Activated T-cell treated with anti-CD3 and anti-CD28 coated beads, Interleukin-2, amount 50 U/mL, for 24 hours (primary cell): Measurements from ENCODE around the gene CROCC2.

Source experiments
- DNase-seq: peaks from one replicate; pipeline ENCODE4 v3.0.0-alpha.2; 2020
- H3K27ac Mint-ChIP-seq: 2 replicates; pipeline ENCODE4 v1.8.0; 2020; ENCODE audit warnings: mild to moderate bottlenecking, mixed read lengths
- H3K27me3 Mint-ChIP-seq: 2 replicates; pipeline ENCODE4 v1.8.0; 2020; ENCODE audit warnings: mixed read lengths
- H3K36me3 Mint-ChIP-seq: 2 replicates; pipeline ENCODE4 v1.8.0; 2020; ENCODE audit warnings: low read depth, mixed read lengths
- H3K4me1 Mint-ChIP-seq: 2 replicates; pipeline ENCODE4 v1.8.0; 2020; ENCODE audit warnings: low read depth, mixed read lengths
- H3K4me3 Mint-ChIP-seq: 2 replicates; pipeline ENCODE4 v1.8.0; 2020; ENCODE audit warnings: mild to moderate bottlenecking, moderate library complexity, mixed read lengths
- H3K9me3 Mint-ChIP-seq: 2 replicates; pipeline ENCODE4 v1.8.0; 2020; ENCODE audit warnings: mixed read lengths

Gene CROCC2

DNA sequence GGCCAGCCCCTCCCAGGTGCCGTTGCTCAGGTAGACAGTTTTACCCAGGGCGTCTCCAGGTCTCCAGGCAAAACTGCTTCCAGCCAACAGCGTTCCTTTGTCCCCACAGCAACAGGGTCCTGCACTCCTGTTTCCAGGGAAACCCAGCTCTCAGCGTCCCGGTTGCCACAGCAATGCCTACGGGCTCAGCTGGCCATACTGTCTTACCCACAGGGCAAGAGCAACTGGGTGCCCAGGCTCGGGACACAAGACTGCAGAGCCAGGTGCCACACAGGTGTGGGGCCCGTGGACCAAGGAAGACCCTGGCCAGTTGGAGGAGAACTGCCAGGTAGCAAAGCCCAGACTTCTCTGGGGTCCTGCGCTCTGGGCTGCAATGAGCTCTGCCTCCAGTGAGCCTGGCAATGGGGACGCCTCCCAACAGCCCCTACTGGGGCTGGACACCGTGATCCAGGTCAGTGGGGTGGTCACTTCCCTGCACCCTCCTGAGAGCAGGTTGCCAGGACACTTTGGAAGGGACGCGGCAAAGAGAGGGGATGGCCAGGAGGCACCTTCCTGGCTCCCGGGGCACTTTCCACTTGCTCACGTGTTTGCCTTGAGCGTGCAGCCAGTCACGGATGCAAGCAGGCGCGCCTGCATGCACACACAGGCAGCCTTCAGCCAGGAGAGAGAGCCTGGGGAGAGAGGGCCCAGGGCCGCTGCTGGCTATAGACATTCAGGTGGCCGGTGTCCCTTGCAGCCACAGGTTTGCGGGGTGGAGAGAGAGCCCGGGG is at the start of gene CROCC2:
CROCC2 (plus strand) TSS at position 196 of the 770 bp plus-strand sequence; CDS start at position 374, 178 bp downstream.
- H3K4me3 Mint-ChIP-seq = no peak within 1 kb of the TSS
- no peak for DNase-seq
- H3K9me3 Mint-ChIP-seq = no peaks in the 10 kb centered on the region
- no peaks in the 10 kb centered on the region for H3K4me1 Mint-ChIP-seq
- H3K36me3 Mint-ChIP-seq = no peaks in the 10 kb centered on the region
- H3K27ac Mint-ChIP-seq = no peak within 1 kb of the TSS
- peaks cover 4% of the 10 kb centered on the region for H3K27me3 Mint-ChIP-seq

DNA sequence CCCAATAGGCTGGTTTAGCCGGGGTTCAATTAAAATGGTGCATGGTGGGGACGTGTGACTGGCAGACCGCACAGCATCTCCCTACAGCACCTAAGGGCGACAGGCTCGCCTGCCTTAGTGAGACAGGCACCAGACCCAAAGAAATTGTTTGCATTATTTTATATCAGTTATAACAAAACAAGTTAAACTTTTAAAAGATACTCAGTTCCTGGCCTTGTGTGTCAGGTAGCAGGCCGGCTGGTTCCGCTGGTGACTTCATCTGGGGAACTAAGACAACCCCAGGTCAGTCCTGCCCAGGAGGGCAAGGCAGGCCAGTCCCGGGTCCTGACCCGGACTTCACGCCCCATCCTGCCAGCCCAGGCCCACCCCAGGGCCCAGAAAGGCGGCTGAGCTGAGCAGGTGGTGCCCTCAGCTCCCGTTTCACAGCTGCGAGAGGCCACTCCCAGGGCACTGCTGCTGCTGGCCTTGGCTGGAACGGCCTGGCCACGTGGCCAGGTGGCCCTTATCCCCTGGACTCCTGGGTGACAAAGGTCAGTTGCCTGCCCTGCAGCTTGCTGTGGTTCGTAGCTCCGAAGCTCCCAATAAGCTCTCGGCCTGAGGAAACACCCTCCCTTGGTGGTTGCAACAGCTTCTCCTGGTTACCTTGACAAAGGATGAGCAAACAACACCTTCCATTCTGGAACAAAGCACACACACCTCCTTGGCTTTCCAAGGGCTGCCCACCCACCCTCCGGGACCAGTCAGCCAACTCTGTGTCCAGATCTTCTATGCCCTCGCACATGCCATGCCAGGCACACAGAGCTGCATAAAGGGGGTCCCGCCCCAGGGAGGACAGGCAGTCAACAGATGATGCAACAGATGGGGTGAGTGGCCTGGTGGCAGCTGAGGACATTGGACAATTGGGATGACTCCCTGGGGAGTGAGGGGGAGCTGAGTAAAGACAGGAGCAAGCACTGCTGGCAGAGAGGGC is 48.8 kb upstream of the CROCC2 start:
- no peak overlapping the region for H3K4me3 Mint-ChIP-seq
- no peak for DNase-seq
- H3K9me3 Mint-ChIP-seq = peaks cover 12% of the 10 kb centered on the region
- no peaks in the 10 kb centered on the region for H3K4me1 Mint-ChIP-seq
- no peak overlapping the region for H3K27ac Mint-ChIP-seq
- H3K36me3 Mint-ChIP-seq = no peaks in the 10 kb centered on the region
- no peaks in the 10 kb centered on the region for H3K27me3 Mint-ChIP-seq

DNA sequence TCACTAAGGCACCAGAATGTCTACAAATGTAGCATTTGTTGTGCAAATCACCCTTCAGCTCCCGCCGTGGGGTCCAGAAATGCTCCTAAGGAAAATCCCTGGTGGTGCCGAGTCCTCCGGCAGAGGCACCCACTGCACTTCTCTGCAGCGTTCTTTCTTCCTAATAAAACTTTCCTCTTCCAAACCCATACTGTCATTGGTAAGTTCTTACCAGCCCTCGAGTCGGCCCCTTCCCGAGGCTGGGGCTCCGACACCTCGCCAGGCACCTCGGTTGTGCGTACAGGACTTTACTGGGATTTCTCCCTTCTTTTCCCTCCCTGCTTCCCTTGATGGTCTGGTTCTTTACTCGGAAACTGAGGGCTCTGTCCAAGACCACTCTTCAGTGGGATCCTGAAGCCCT is 47.8 kb upstream of the CROCC2 start:
- no peaks in the 10 kb centered on the region for H3K4me1 Mint-ChIP-seq
- peaks cover 12% of the 10 kb centered on the region for H3K9me3 Mint-ChIP-seq
- H3K27me3 Mint-ChIP-seq = no peaks in the 10 kb centered on the region
- no peaks in the 10 kb centered on the region for H3K36me3 Mint-ChIP-seq
- no peak for DNase-seq
- H3K4me3 Mint-ChIP-seq = no peak overlapping the region
- no peak overlapping the region for H3K27ac Mint-ChIP-seq

DNA sequence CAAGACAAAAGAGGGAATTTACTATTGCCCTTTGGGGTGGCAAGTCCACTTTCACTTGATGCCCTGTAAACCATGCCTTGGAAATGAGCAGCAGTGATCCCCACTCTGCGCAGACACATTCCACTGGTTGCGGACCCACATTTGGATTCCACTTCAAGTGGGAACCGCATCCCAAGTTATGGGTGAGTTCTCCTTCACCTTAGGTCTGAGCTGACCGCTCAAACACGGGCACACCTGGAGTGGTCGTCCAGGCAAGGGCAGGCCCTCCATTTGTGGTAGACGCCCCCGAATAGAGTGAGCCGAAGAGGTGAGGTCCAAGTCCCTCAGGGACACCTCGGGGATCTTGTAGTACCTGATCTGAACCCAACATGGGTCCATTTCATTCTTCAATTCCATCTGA is 47.3 kb upstream of the CROCC2 start:
- Mint-ChIP-seq H3K27me3 (no peaks in the 10 kb centered on the region), H3K36me3 (no peaks in the 10 kb centered on the region), H3K4me1 (no peaks in the 10 kb centered on the region), H3K9me3 (peaks cover 12% of the 10 kb centered on the region), H3K4me3 (no peak overlapping the region), H3K27ac (no peak overlapping the region)
- DNase-seq = no peak

DNA sequence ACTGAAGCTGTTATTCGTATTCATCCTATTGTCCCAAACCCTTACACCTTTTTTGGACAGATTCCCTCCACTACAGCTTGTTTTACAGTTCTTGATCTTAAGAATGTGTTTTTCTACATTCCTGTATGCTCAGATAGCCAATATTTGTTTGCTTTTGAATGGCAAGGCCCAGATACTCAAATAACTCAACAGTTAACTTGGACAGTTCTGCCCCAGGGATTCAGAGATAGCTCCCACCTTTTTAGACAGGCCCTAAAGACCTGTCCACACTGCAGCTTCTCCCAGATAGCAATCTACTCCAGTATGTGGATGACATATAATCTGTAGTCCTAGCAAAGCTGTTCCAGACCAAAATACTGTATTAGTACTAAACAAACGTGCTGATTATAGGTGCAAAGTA is 44.6 kb upstream of the CROCC2 start:
- Mint-ChIP-seq H3K27me3 (no peaks in the 10 kb centered on the region), H3K4me3 (no peak overlapping the region), H3K36me3 (no peaks in the 10 kb centered on the region), H3K9me3 (no peaks in the 10 kb centered on the region), H3K27ac (no peak overlapping the region), H3K4me1 (no peaks in the 10 kb centered on the region)
- no peak for DNase-seq

DNA sequence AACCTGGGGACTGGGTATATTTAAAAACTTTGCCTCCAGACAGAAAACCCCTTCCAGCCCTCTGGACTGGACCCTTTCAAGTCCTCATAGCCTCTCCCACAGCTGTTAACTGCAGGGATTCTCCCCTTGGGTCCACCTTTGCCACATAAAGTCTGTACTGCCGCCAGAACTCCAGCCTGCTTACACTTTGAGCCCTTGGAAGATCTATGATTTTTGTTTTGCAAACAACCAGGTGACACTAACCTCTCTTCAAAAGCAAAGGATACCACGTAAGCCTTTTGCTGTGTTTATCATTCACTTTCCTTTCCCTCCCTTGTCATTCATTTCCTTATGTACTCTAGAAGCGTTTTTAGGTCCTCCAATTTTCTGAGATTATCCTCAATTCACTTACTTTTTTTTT is 41.7 kb upstream of the CROCC2 start:
- H3K36me3 Mint-ChIP-seq = no peaks in the 10 kb centered on the region
- H3K4me3 Mint-ChIP-seq = no peak overlapping the region
- no peaks in the 10 kb centered on the region for H3K4me1 Mint-ChIP-seq
- no peaks in the 10 kb centered on the region for H3K9me3 Mint-ChIP-seq
- H3K27me3 Mint-ChIP-seq = no peaks in the 10 kb centered on the region
- DNase-seq = no peak
- no peak overlapping the region for H3K27ac Mint-ChIP-seq

DNA sequence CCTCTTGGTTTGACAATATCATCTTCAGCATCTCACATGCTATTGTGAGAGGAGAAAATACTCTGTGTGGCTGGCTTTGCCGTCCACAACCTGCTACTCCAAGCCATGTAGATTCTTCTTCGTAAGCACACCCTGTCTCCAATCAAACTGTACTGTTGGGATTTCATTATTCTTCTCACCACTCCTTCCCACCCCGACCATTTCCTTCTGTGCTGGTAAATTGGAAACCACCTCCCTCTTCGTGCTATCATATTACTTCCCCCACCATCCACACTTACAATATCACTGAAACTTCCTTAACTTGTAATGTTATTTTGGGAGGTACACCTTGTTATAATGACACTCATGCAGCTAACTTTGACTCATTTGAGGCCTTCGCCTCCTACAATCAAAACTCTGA is 40.7 kb upstream of the CROCC2 start:
- DNase-seq = no peak
- Mint-ChIP-seq H3K36me3 (no peaks in the 10 kb centered on the region), H3K4me1 (no peaks in the 10 kb centered on the region), H3K27ac (no peak overlapping the region), H3K4me3 (no peak overlapping the region), H3K27me3 (no peaks in the 10 kb centered on the region), H3K9me3 (no peaks in the 10 kb centered on the region)

DNA sequence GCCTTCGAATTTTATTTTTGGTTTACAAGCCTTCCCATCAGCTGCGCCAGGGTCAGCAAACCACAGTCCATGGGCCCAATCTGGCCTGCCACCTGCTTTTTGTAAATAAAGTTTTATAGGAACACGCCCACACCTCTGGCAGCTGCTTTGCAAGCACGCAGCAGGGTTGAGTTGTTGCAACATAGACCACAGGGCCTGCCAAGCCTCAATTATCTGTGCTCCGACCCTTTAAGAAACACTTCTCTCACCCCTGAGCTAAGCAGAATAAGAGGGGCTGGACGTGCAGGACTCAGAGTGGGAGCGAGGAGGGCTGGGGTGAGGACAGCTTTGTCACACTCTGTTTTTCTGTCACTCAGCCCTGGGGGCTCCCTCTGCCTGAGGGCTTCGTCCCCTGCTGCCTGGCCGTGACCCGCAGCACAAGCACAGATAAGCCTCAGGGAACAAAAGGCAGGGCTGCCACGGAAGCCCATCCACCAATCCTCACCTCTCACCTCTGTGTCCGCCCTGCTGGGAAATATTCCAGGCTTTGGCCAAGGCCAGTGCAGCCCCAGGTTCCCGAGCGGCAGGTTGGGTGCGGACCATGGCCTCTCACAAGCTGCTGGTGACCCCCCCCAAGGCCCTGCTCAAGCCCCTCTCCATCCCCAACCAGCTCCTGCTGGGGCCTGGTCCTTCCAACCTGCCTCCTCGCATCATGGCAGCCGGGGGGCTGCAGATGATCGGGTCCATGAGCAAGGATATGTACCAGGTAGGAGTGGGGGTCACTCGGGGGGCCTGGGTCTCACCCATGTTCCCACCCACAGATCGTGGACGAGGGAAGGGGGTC is 37.6 kb upstream of the CROCC2 start, which contains the start of gene AGXT:
AGXT (plus strand) TSS at position 539 of the 823 bp plus-strand sequence; CDS start at position 581, 42 bp downstream.
- Mint-ChIP-seq H3K9me3 (no peaks in the 10 kb centered on the region), H3K36me3 (no peaks in the 10 kb centered on the region), H3K27me3 (no peaks in the 10 kb centered on the region), H3K27ac (no peak within 1 kb of the TSS), H3K4me1 (no peaks in the 10 kb centered on the region), H3K4me3 (no peak within 1 kb of the TSS)
- no peak for DNase-seq

DNA sequence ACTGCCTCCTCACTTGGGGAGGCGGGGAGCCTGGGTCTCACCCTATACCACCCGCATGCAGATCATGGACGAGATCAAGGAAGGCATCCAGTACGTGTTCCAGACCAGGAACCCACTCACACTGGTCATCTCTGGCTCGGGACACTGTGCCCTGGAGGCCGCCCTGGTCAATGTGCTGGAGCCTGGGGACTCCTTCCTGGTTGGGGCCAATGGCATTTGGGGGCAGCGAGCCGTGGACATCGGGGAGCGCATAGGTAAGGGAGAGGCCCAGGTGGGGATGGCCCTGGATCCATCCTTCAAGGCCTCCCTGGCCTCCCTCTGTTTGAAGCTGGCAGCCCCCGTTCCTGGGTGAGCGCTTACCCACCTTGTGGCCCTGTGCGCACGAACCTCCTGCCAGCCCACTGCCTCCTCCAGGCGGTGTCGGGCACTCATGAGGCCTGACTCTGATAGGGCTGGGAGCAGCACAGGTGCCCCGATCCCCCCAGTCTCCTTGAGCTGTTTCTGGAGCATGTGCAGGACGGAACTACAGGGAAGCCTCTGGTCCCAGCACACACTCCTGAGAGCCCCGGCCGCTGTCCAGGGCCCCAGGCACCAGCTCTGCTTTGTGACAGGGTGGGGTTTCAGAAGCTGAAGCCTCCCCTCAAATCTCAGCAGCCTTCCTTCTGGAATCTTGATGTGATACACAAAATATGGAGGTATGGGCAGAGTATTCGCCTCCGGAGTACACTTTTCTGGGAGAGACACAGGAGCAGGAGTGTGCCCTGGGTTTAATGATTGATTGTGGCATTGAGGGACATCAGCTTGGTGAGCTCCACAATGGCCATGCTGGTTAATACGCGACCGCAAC is 36.8 kb upstream of the CROCC2 start:
- DNase-seq = no peak
- no peaks in the 10 kb centered on the region for H3K36me3 Mint-ChIP-seq
- H3K9me3 Mint-ChIP-seq = no peaks in the 10 kb centered on the region
- no peak overlapping the region for H3K27ac Mint-ChIP-seq
- H3K4me1 Mint-ChIP-seq = no peaks in the 10 kb centered on the region
- no peak overlapping the region for H3K4me3 Mint-ChIP-seq
- no peaks in the 10 kb centered on the region for H3K27me3 Mint-ChIP-seq

DNA sequence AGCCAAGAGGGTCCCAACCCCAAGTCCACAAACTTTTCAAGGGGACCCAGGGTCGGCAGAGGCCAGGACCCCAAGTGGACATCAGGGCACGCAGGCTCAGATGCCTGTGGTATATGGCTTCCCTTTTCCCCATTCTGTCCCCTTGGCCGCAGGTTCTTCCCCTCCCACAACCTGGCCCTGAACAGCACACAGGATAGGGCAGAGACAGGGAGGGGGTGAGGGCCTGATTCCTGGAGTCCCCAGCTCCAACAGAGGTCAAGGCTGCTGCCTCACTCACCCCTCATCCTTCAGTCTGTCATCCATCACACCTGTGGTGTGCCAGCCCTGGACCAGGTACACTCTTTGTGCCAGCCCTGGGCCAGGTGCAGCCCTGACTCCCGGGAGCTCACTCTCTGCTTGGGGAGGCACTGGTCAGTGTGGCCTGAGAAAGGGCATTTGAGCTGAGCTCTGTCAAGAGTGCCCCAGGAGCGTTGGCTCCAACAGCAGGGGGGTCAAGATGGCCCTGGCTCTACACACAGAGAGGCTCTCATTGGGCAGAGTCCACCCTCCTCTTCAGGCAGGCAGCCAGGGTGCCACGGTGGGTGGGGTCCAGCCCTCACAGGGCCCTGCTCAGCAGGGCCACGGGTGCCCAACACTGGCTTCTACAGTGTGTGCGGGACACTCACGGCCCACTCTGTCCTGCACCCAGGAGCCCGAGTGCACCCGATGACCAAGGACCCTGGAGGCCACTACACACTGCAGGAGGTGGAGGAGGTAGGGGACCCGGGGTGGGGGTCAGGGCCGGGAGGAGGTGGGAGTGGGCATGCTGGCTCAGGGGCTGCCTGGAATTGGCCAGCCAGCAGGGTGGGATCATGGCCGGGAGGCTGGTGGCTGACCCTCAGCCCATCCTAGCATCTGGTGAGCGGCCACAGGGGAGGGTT is 35.9 kb upstream of the CROCC2 start:
- no peaks in the 10 kb centered on the region for H3K27me3 Mint-ChIP-seq
- no peak overlapping the region for H3K27ac Mint-ChIP-seq
- H3K4me1 Mint-ChIP-seq = no peaks in the 10 kb centered on the region
- no peak overlapping the region for H3K4me3 Mint-ChIP-seq
- DNase-seq = no peak
- H3K9me3 Mint-ChIP-seq = no peaks in the 10 kb centered on the region
- H3K36me3 Mint-ChIP-seq = no peaks in the 10 kb centered on the region

DNA sequence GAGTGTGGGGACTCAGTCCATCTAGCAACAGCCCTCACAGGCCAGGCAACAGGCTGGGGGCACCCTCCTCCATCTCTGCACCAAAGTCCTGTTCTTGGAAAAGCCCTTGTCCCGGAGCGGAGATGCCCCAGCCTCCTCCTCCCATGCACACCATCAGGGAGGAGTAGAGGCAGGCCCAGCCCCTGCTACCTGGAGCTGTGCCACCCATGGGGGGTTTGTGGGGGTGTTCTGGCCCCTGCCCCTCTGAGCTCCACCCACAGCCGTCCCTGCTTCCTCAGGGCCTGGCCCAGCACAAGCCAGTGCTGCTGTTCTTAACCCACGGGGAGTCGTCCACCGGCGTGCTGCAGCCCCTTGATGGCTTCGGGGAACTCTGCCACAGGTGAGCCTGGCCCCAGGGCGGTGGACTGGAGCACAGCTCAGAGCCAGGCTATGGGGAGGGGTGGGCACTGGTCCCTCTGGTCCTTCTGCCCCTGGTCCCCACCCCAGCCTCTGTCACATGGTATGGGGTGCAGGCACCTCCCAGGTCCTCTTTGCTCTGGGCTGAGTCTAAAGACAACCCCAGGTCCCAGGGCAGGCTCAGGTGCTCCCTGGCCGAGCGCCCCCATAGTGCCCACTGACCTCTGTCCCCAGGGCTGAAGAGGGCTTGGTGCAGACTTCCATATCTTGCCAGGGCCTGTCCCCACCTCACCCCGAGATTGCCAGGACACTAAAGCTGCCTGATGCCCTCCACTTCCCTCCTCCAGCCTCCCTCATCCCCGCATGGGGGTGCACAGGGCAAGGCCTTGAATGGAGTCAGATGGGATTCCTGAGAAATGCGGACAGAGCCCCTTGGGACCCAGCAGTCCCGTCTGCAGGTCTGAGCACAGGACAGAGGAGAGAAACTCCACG is 34.8 kb upstream of the CROCC2 start:
- Mint-ChIP-seq H3K4me3 (no peak overlapping the region), H3K27me3 (no peaks in the 10 kb centered on the region), H3K36me3 (no peaks in the 10 kb centered on the region), H3K4me1 (no peaks in the 10 kb centered on the region), H3K27ac (no peak overlapping the region), H3K9me3 (no peaks in the 10 kb centered on the region)
- no peak for DNase-seq
